ENCODE measurements around the gene ARL13B. TPM values are rescaled to one million over a fixed set of nuclear protein-coding genes. Genes with fewer than 3 reads are reported as not detected.

Gene ARL13B
- total RNA-seq, 1 experiment from 2014 or later = 20.9 TPM

DNA sequence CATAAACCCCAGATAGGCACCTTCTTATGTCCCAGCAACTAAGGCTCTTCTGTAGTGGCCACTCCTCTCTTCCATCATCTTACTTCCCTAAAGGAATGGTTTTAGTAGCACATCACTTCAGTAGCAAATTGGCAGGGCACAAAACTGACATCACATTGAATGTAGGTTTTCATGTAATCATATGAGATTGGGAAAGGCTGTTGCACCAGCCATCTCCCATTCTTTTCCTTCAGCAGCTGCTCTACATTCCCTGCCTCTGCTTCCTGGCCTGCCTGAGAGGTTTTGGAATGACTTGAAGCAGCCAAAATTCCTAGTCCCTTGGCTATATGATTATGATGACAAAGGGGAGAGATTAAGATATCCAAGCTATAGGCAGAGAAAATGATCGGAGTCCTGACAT lies 119.4 kb downstream of the ARL13B start:
- no peak for DNase-seq (ENCODE audit: low read depth)

DNA sequence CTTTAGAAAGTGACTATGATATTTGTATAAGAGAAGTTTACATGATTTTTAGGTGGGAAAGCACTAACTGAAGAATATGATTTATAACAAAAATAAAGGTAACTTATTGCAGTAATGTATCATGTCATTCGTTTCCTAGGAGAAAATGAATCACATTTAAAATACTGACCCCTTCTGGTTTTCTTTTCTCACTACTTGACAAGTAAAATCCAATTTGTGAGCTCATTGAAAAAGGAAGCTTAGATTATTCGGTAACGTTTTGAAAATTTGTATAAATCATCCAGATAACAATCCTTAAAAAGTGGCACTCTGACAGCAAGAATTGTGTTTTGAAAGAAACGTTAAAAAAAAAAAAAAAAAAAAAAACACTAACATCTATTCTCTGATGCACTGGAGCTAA lies 121.9 kb downstream of the ARL13B start:
- no peak for DNase-seq (ENCODE audit: low read depth)

Other genes starting within 250 kb of the ARL13B start
- 4.0 and 4.5 TPM in 2 replicates for gene PROS1, start 6.3 kb upstream of the ARL13B start, total RNA-seq (2014; rRNA removed; shearing (Covaris generic))
- gene STX19, start 48.4 kb downstream of the ARL13B start, total RNA-seq (2014; rRNA removed; shearing (Covaris generic)) = not detected in 2 replicates
- 1.9 and 3.2 TPM in 2 replicates for gene DHFR2, start 82.8 kb downstream of the ARL13B start, total RNA-seq (2014; rRNA removed; shearing (Covaris generic))
- 15.1 and 20.6 TPM in 2 replicates for gene NSUN3, start 82.9 kb downstream of the ARL13B start, total RNA-seq (2014; rRNA removed; shearing (Covaris generic))